GM12891 (cell line): ENCODE data around the gene ATF1. TPM values are rescaled to one million over a fixed set of nuclear protein-coding genes. Genes with fewer than 3 reads are reported as not detected.

Source experiments
- DNase-seq: peaks from one replicate; pipeline ENCODE4 v3.0.0; 2011; ENCODE audit warnings: low spot score; ENCODE audit not compliant: insufficient read length
- FAIRE-seq: peaks from 2 replicates; lab custom pipeline; 2011; peaks lifted over from hg19 to GRCh38; lab: Jason Lieb, UNC
- PAX5 ChIP-seq: IDR thresholded peaks from 2 replicates; pipeline ENCODE4 v1.6.1; 2011; ENCODE audit warnings: low read length, moderate library complexity, mild to moderate bottlenecking; ENCODE audit not compliant: insufficient read depth, severe bottlenecking
- POLR2A ChIP-seq: IDR thresholded peaks from 2 replicates; pipeline ENCODE4 v1.6.1; 2011; ENCODE audit warnings: low read depth, low read length, control low read depth
- POLR2AphosphoS5 ChIP-seq: IDR thresholded peaks from 2 replicates; pipeline ENCODE4 v1.6.1; 2011; ENCODE audit warnings: low read depth, low read length, control low read depth
- POU2F2 ChIP-seq: IDR thresholded peaks from 2 replicates; pipeline ENCODE4 v1.6.1; 2011; ENCODE audit warnings: low read depth, mild to moderate bottlenecking, control low read depth, low read length, moderate library complexity
- SPI1 ChIP-seq: IDR thresholded peaks from 2 replicates; pipeline ENCODE4 v1.6.1; 2011; ENCODE audit warnings: low read depth, low read length, control low read depth
- TAF1 ChIP-seq: IDR thresholded peaks from 2 replicates; pipeline ENCODE4 v1.6.1; 2011; ENCODE audit warnings: low read depth, low read length, control low read depth
- polyA plus RNA-seq: library from polyadenylated mRNA; unstranded; fragments of >200 nt; gene quantifications from one replicate; pipeline ENCODE4 v1.2.1, GENCODE V29; 2012; ENCODE audit warnings: low read depth, missing spikeins, inconsistent platforms; ENCODE audit not compliant: missing spikeins

Gene ATF1
- polyA plus RNA-seq: 18.6 TPM

- DNase-seq: peak; percentile 82
- peak; percentile 98 for FAIRE-seq
- TF ChIP-seq POLR2A (peak; percentile 95), SPI1 (peak; percentile 14; the same call in 1 of the 2 replicates), TAF1 (peak; percentile 78), POLR2AphosphoS5 (peak; percentile 98), POU2F2 (peak; percentile 80), PAX5 (peak; percentile 29)
These were observed at the start of gene ATF1 for GRCh38 chr12:50763639-50764285. ATF1 (plus strand) TSS chr12:50764101; CDS start chr12:50780146, 16,045 bp downstream.

- no peak for DNase-seq
- TF ChIP-seq POLR2A (no peak), POU2F2 (no peak), SPI1 (no peak), TAF1 (no peak), POLR2AphosphoS5 (no peak)
- no peak for FAIRE-seq
These were observed 48.7 kb upstream of the ATF1 start for GRCh38 chr12:50715174-50715573.

GRCh38 chr12:50718760-50719159 lies 45.1 kb upstream of the ATF1 start:
- DNase-seq (no peak), FAIRE-seq (no peak)
- no peak for TF ChIP-seq PAX5
- no peak for TF ChIP-seq POU2F2

DNA sequence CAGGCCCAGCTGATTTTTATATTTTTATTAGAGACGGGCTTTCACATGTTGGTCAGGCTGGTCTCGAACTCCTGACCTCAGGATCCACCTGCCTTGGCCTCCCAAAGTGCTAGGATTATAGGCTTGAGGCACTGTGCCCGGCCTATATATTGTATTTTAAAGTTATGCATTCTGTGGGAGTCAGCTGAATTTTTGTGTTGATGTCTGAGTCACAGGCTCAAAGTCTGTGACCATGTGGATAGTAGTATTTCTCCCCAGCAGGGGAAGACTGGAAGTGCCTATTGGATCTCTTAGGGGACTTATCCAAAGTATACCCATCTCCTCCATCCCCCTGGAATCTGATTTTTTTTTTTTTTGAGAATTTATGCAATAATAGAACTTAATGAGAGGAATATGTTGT lies 43.8 kb upstream of the ATF1 start:
- FAIRE-seq (no peak), DNase-seq (no peak)
- TF ChIP-seq POU2F2: no peak
- TF ChIP-seq POLR2AphosphoS5: no peak
- no peak for TF ChIP-seq PAX5
- no peak for TF ChIP-seq SPI1
- TF ChIP-seq TAF1: no peak
- TF ChIP-seq POLR2A: no peak

DNA sequence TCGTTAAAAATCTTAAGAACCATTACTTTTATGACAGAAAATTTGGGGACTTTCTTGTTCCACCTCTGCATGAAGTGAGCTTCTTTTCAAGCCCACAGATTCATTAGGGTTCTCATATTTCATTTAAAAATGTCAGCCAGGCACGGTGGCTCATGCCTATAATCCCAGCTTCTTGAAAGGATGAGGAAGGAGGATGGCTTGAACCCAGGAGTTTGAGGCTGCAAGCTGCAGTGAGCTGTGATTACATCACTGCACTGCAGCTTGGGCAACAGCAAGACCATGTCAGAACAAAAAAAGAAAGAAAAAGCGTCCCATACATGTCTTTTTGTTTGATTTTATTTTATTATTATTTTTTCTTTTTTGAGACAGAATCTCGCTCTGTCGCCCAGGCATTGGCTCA lies 43.4 kb upstream of the ATF1 start:
- DNase-seq (no peak), FAIRE-seq (no peak)
- no peak for TF ChIP-seq SPI1
- no peak for TF ChIP-seq TAF1
- no peak for TF ChIP-seq POLR2AphosphoS5
- TF ChIP-seq POU2F2: no peak
- no peak for TF ChIP-seq POLR2A
- TF ChIP-seq PAX5: no peak

- FAIRE-seq (peak; percentile 26), DNase-seq (no peak)
- TF ChIP-seq SPI1 (no peak), POLR2AphosphoS5 (no peak), POLR2A (no peak), TAF1 (no peak), POU2F2 (no peak), PAX5 (no peak)
These were observed 40.0 kb upstream of the ATF1 start for GRCh38 chr12:50723865-50724264.

DNA sequence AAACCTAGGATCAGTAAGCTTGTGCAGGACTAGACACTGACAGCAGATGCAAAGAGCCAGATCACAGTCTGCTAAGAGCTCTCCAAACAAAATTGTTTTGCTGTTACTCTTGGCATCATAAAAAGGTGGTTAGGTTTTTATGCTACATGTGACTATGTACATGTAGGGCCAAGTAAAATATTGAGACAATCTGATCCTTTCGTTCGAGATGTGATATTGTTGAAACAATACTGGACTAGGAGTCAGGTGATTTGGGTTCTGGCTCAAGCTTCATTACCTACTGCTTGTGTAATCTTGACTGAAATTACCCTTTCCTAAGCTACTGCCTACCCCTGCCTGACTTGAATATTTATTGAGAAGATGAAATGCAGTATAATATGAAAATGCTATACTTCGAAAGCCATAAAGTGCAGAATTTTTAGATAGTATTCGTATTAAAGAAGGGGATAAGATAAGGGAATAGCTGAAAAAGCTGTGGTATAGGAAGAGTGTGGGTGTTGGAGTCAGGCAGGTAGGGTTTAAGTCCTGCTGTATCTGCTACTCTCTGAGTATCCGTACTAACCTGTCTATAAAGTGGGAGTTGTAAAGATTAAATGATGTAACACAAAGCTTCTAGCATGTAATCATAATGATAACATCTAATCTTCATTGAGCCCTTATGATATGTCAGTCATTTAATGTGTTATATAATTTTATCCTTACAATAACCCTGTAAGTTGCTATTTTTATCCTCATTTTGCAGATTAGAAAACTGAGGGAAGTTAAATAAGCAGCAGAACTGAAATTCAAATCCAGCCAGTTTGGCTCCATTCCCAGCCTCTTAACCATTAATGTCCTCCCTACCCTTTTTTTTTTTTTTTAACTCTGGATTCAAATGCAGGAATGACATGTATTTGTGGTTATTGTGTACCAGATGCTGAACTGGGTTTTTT lies 38.6 kb upstream of the ATF1 start:
- TF ChIP-seq POU2F2 (no peak), TAF1 (no peak), SPI1 (no peak), POLR2A (no peak), POLR2AphosphoS5 (no peak), PAX5 (no peak)
- no peak for DNase-seq
- no peak for FAIRE-seq

DNA sequence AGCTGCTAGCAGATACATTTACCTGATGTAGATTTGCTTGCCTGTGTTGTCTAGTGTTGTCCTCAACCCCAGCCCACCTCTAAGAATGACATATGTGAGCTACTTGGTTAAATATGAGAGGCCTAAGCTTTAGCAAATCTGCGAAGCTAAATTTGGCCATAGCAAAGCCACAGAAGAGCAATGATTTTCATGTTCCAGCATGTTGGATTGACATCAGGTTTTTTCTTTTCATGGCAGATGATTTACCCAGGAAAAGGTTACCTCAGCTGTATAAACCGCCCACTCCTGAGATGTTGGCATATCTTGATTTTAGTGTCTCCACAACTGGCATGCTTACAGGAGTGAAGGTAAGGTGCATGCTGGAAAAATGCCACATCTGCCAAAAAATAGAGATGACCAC lies 36.4 kb upstream of the ATF1 start:
- no peak for FAIRE-seq
- DNase-seq: no peak
- no peak for TF ChIP-seq POU2F2
- TF ChIP-seq PAX5: no peak

GRCh38 chr12:50728417-50728816 lies 35.5 kb upstream of the ATF1 start:
- DNase-seq (no peak), FAIRE-seq (no peak)
- TF ChIP-seq POLR2AphosphoS5 (no peak), PAX5 (no peak), POLR2A (no peak), SPI1 (no peak), POU2F2 (no peak), TAF1 (no peak)
